ENCODE results near the gene KDM3B. TPM values are rescaled to one million over a fixed set of nuclear protein-coding genes. Genes with fewer than 3 reads are reported as not detected.
"Not testable (repeated sequence)": the region's sequence is repeated elsewhere in the genome, so short reads cannot be mapped to it uniquely, and the experiment has no call there.

The KDM3B gene
- 10 to 100 TPM; 62.4 to 63.2 TPM for total RNA-seq
- long read RNA-seq, partial matches to known transcripts: 43 of 43 reads
- long read RNA-seq, other reads (novel, unspliced or antisense): 0 of 43 reads

GRCh38 chr5:138352071-138352721, at the start of gene KDM3B:
TSS of gene KDM3B (plus strand) at chr5:138352685. CDS start at chr5:138352796, 111 bp downstream.
- intact Hi-C loops (cut with DNase I, micrococcal nuclease): no loop called here
- DNase-seq (peak; percentile 69 to 87), ATAC-seq (peak; percentile 77)

GRCh38 chr5:138303372-138303771, 49.1 kb upstream of the KDM3B start:
- intact Hi-C loops (cut with DNase I, micrococcal nuclease): no loop called here
- DNase-seq: no peak

GRCh38 chr5:138305797-138306196, 46.7 kb upstream of the KDM3B start:
- intact Hi-C loops (cut with DNase I, micrococcal nuclease): no loop called here
- ATAC-seq: no peak
- no peak for DNase-seq

More at GRCh38 chr5:138303372-138303771, 49.1 kb upstream of the KDM3B start:
- no peak for ATAC-seq

GRCh38 chr5:138315751-138316278, 36.7 kb upstream of the KDM3B start:
- no peak for DNase-seq
- ATAC-seq: no peak
- intact Hi-C loops (cut with DNase I, micrococcal nuclease): no loop called here

- DNase-seq: no peak
- intact Hi-C loops (cut with DNase I, micrococcal nuclease): no loop called here
- no peak for ATAC-seq
These were observed 36.1 kb upstream of the KDM3B start for GRCh38 chr5:138316355-138316754.

- DNase-seq; intact Hi-C loops (cut with DNase I, micrococcal nuclease); ATAC-seq: not testable (repeated sequence)
These were observed 34.3 kb upstream of the KDM3B start for GRCh38 chr5:138318211-138318610.

- DNase-seq: no peak
These were observed 21.6 kb upstream of the KDM3B start for GRCh38 chr5:138330813-138331448.

GRCh38 chr5:138331449-138332368, 20.8 kb upstream of the KDM3B start, which contains the start of gene CDC25C:
TSS of gene CDC25C (minus strand) at chr5:138331804. CDS start at chr5:138331180, 624 bp downstream.
- intact Hi-C loops (cut with DNase I, micrococcal nuclease): no loop called here
- peak; percentile 100 for ATAC-seq

More at GRCh38 chr5:138330813-138331448, 21.6 kb upstream of the KDM3B start:
- ATAC-seq: no peak
- intact Hi-C loops (cut with DNase I, micrococcal nuclease): no loop called here

GRCh38 chr5:138334867-138335447, 17.5 kb upstream of the KDM3B start:
- DNase-seq (no peak), ATAC-seq (no peak)
- intact Hi-C loops (cut with DNase I, micrococcal nuclease): no loop called here

More at GRCh38 chr5:138331449-138332368, 20.8 kb upstream of the KDM3B start, which contains the start of gene CDC25C:
- DNase-seq: peak; percentile 98 to 99

GRCh38 chr5:138336952-138337684, 15.4 kb upstream of the KDM3B start:
- DNase-seq: peak; percentile 80 to 81
- intact Hi-C loops (cut with DNase I, micrococcal nuclease): no loop called here

GRCh38 chr5:138337685-138338410, 14.6 kb upstream of the KDM3B start, which contains the start of gene FAM53C:
TSS of gene FAM53C (plus strand) at chr5:138338266. CDS start at chr5:138341336, 3,070 bp downstream.
- ATAC-seq: peak; percentile 92
- peak; percentile 91 to 94 for DNase-seq

More at GRCh38 chr5:138336952-138337684, 15.4 kb upstream of the KDM3B start:
- ATAC-seq: peak; percentile 53

GRCh38 chr5:138338411-138339090, 13.9 kb upstream of the KDM3B start:
- peak in 1 of 2 donors; percentile 14 for DNase-seq
- ATAC-seq: peak; percentile 6
- intact Hi-C loops (cut with DNase I, micrococcal nuclease): no loop called here

More at GRCh38 chr5:138337685-138338410, 14.6 kb upstream of the KDM3B start, which contains the start of gene FAM53C:
- intact Hi-C loops (cut with DNase I, micrococcal nuclease): no loop called here

GRCh38 chr5:138339091-138339456, 13.4 kb upstream of the KDM3B start:
- ATAC-seq: no peak
- peak in 1 of 2 donors; percentile 18 for DNase-seq
- intact Hi-C loops (cut with DNase I, micrococcal nuclease): no loop called here

- DNase-seq (no peak), ATAC-seq (no peak)
- intact Hi-C loops (cut with DNase I, micrococcal nuclease): no loop called here
These were observed 13.0 kb upstream of the KDM3B start for GRCh38 chr5:138339464-138339863.

GRCh38 chr5:138340008-138340407, 12.5 kb upstream of the KDM3B start:
- no peak for ATAC-seq
- intact Hi-C loops (cut with DNase I, micrococcal nuclease): no loop called here
- no peak for DNase-seq

GRCh38 chr5:138344887-138345622, 7.4 kb upstream of the KDM3B start:
- DNase-seq: no peak
- intact Hi-C loops (cut with DNase I, micrococcal nuclease): no loop called here
- ATAC-seq: no peak
